H9 (cell line): ENCODE results near the gene PPP1R1B. TPM values are rescaled to one million over a fixed set of nuclear protein-coding genes. Genes with fewer than 3 reads are reported as not detected.

Experiments
- DNase-seq: peaks from one replicate; pipeline ENCODE4 v3.0.0-alpha.2; 2017
- H2AFZ ChIP-seq: one replicate; pipeline ENCODE4 v1.6.1; 2013; ENCODE audit warnings: mild to moderate bottlenecking, low read length, control low read depth, moderate library complexity
- H2AK5ac ChIP-seq: 2 replicates; pipeline ENCODE4 v1.6.1; 2013; ENCODE audit warnings: low read length, control low read depth, mixed read lengths; ENCODE audit not compliant: insufficient read length
- H2BK120ac ChIP-seq: one replicate; pipeline ENCODE4 v1.6.1; 2013; ENCODE audit warnings: low read depth, mild to moderate bottlenecking, low read length, control low read depth, inconsistent platforms; ENCODE audit not compliant: poor library complexity, severe bottlenecking
- H2BK12ac ChIP-seq: 2 replicates; pipeline ENCODE4 v1.6.1; 2013; ENCODE audit warnings: low read length, control low read depth, mixed read lengths, low read depth; ENCODE audit not compliant: insufficient read length
- H2BK15ac ChIP-seq: 2 replicates; pipeline ENCODE4 v1.6.1; 2013; ENCODE audit warnings: low read depth, low read length, control low read depth
- H2BK20ac ChIP-seq: one replicate; pipeline ENCODE4 v1.6.1; 2013; ENCODE audit warnings: low read depth, mild to moderate bottlenecking, low read length, control low read depth, inconsistent platforms; ENCODE audit not compliant: poor library complexity, severe bottlenecking
- H2BK5ac ChIP-seq: 2 replicates; pipeline ENCODE4 v1.6.1; 2013; ENCODE audit warnings: low read length, control low read depth, mixed read lengths; ENCODE audit not compliant: insufficient read length
- H3K14ac ChIP-seq: 2 replicates; pipeline ENCODE4 v1.6.1; 2013; ENCODE audit warnings: low read length, control low read depth; ENCODE audit not compliant: insufficient read depth
- H3K18ac ChIP-seq: 2 replicates; pipeline ENCODE4 v1.6.1; 2013; ENCODE audit warnings: low read depth, mild to moderate bottlenecking, mixed read lengths, low read length, control low read depth; ENCODE audit not compliant: insufficient read length
- H3K23ac ChIP-seq: 2 replicates; pipeline ENCODE4 v1.6.1; 2013; ENCODE audit warnings: low read length, control low read depth, mixed read lengths, low read depth; ENCODE audit not compliant: insufficient read length
- H3K23me2 ChIP-seq: 2 replicates; pipeline ENCODE4 v1.6.1; 2013; ENCODE audit warnings: low read depth, mild to moderate bottlenecking, mixed read lengths, low read length, control low read depth; ENCODE audit not compliant: insufficient read length, poor library complexity, severe bottlenecking
- H3K27ac ChIP-seq: 2 replicates; pipeline ENCODE4 v1.5.1; 2013; ENCODE audit warnings: low read length, control low read depth, mixed read lengths, low read depth; ENCODE audit not compliant: insufficient read length
- H3K27me3 ChIP-seq: 2 replicates; pipeline ENCODE4 v1.6.1; 2013; ENCODE audit warnings: low read length, control low read depth, inconsistent platforms; ENCODE audit not compliant: insufficient read depth
- H3K4ac ChIP-seq: 2 replicates; pipeline ENCODE4 v1.6.1; 2013; ENCODE audit warnings: low read depth, mild to moderate bottlenecking, control low read depth, inconsistent platforms, low read length, moderate library complexity
- H3K4me1 ChIP-seq: 2 replicates; pipeline ENCODE4 v1.6.1; 2013; ENCODE audit warnings: low read length, control low read depth, inconsistent platforms; ENCODE audit not compliant: insufficient read depth
- H3K4me2 ChIP-seq: 2 replicates; pipeline ENCODE4 v1.6.1; 2013; ENCODE audit warnings: low read length, control low read depth, mixed read lengths; ENCODE audit not compliant: insufficient read length, insufficient read depth
- H3K56ac ChIP-seq: 2 replicates; pipeline ENCODE4 v1.6.1; 2013; ENCODE audit warnings: low read depth, mild to moderate bottlenecking, mixed read lengths, low read length, control low read depth; ENCODE audit not compliant: insufficient read length
- H3K79me1 ChIP-seq: 2 replicates; pipeline ENCODE4 v1.6.1; 2013; ENCODE audit warnings: low read depth, mild to moderate bottlenecking, moderate library complexity, low read length, control low read depth, inconsistent platforms; ENCODE audit not compliant: insufficient read depth, poor library complexity, severe bottlenecking
- H3K79me2 ChIP-seq: 2 replicates; pipeline ENCODE4 v1.6.1; 2013; ENCODE audit warnings: low read length, control low read depth, inconsistent platforms; ENCODE audit not compliant: insufficient read depth
- H3K9ac ChIP-seq: 2 replicates; pipeline ENCODE4 v1.6.1; 2013; ENCODE audit warnings: low read length, control low read depth, mixed read lengths; ENCODE audit not compliant: insufficient read length; ENCODE audit errors: extremely low read depth
- H3K9me3 ChIP-seq: one replicate; pipeline ENCODE4 v1.6.1; 2013; ENCODE audit warnings: low read depth, low read length, inconsistent platforms; ENCODE audit not compliant: control insufficient read depth
- H3T11ph ChIP-seq: one replicate; pipeline ENCODE4 v1.6.1; 2013; ENCODE audit warnings: mild to moderate bottlenecking, low read length, control low read depth, inconsistent platforms
- H4K20me1 ChIP-seq: one replicate; pipeline ENCODE4 v1.6.1; 2013; ENCODE audit not compliant: control insufficient read depth, insufficient read length, insufficient read depth
- H4K5ac ChIP-seq: 2 replicates; pipeline ENCODE4 v1.6.1; 2013; ENCODE audit warnings: low read depth, mild to moderate bottlenecking, mixed read lengths, low read length, control low read depth; ENCODE audit not compliant: insufficient read length
- H4K8ac ChIP-seq: replicated peaks from 2 replicates; pipeline ENCODE4 v1.6.1; 2013; ENCODE audit warnings: low read length, control low read depth, mixed read lengths, low read depth; ENCODE audit not compliant: insufficient read length
- H4K91ac ChIP-seq: 2 replicates; pipeline ENCODE4 v1.6.1; 2013; ENCODE audit warnings: low read depth, mild to moderate bottlenecking, moderate library complexity, mixed read lengths, low read length, control low read depth; ENCODE audit not compliant: insufficient read length
- H3K27ac Mint-ChIP-seq, 3 experiments: 2 replicates in 2 of 3; 3 replicates in 1 of 3; pipeline ENCODE4 v1.8.0; 2020 to 2021; ENCODE audit warnings: mixed read lengths in 3 of 3, mild to moderate bottlenecking in 1 of 3, moderate library complexity in 1 of 3
- H3K27me3 Mint-ChIP-seq: 2 replicates; pipeline ENCODE4 v1.8.0; 2021; ENCODE audit warnings: low read depth, mild to moderate bottlenecking, moderate library complexity, mixed read lengths
- H3K36me3 Mint-ChIP-seq, 3 experiments: 2 replicates in 2 of 3; 3 replicates in 1 of 3; pipeline ENCODE4 v1.8.0; 2020 to 2021; ENCODE audit warnings: low read depth in 3 of 3, mixed read lengths in 3 of 3; ENCODE audit not compliant: insufficient read depth in 1 of 3
- H3K4me1 Mint-ChIP-seq, 2 experiments: 2 replicates each; pipeline ENCODE4 v1.8.0; 2020; ENCODE audit warnings: mixed read lengths in 2 of 2
- H3K4me3 Mint-ChIP-seq, 2 experiments: 2 replicates in 1 of 2; 3 replicates in 1 of 2; pipeline ENCODE4 v1.8.0; 2020 to 2021; ENCODE audit warnings: mild to moderate bottlenecking in 2 of 2, mixed read lengths in 2 of 2, moderate library complexity in 1 of 2
- H3K9me3 Mint-ChIP-seq, 2 experiments: 2 replicates in 1 of 2; 3 replicates in 1 of 2; pipeline ENCODE4 v1.8.0; 2020; ENCODE audit warnings: mild to moderate bottlenecking in 2 of 2, mixed read lengths in 2 of 2, moderate library complexity in 1 of 2
- CTCF ChIP-seq: fragments of 200-600 bp; sonication (generic); conservative IDR thresholded peaks from 3 replicates; pipeline ENCODE4 v1.8.0; 2021; ENCODE audit warnings: antibody characterized with exemption, mild to moderate bottlenecking
- WGBS: extraction: QIAGEN DNeasy Blood & Tissue Kit; methylation state at CpG from one replicate; pipeline ENCODE4 v1.1.7; 2013; ENCODE audit warnings: missing lambda C conversion rate, low lambda C conversion rate, mixed read lengths; ENCODE audit not compliant: insufficient read length; ENCODE audit errors: extremely low coverage; 5-methylcytosine and 5-hydroxymethylcytosine counted together
- total RNA-seq: library from RNA; stranded (reverse); gene quantifications from 2 replicates; pipeline ENCODE4 v1.2.1, GENCODE V29; 2021

The PPP1R1B gene
- total RNA-seq, 1 experiment from 2014 or later: 15.5 TPM

DNA sequence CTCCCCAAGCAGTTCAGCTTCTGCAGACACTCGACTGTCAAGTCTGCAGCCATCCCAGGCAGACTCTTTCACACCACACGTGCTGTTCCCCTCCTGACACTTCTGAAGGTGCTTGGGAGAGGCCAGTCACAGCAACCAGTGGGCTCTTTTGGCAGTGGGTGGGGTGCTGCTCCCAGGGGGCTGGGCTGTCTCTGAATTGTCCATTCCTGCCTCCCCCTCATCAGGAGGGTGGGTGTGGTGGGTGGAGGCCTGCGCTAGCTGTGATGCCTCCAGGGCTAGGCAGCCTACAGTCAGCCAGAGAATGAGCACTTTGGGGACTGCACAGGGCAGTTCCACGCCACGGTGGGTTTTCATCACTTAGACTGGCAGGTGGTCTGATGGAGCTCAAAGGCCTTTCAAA is 20.5 kb downstream of the PPP1R1B start:
- no peaks in the 10 kb centered on the region for H4K20me1 ChIP-seq
- no CpG with 5 or more reads among the region's 5 CpGs for WGBS
- DNase-seq: no peak
- H2AK5ac ChIP-seq: no peak overlapping the region
- no peak overlapping the region for H2BK5ac ChIP-seq
- no peak overlapping the region for H2BK15ac ChIP-seq
- H2BK20ac ChIP-seq: no peak overlapping the region
- H3K14ac ChIP-seq: no peak overlapping the region
- H2BK120ac ChIP-seq: no peak overlapping the region
- Mint-ChIP-seq H3K27me3 (no peaks in the 10 kb centered on the region; the same call in 1 of the 2 replicates), H3K27ac (no peak overlapping the region), H3K36me3 (peaks cover 0 to 6% (median 0%) of the 10 kb centered on the region in 3 experiments; a peak in 5 of 7 replicates), H3K4me3 (no peak overlapping the region), H3K4me1 (peaks cover 46 to 61% of the 10 kb centered on the region in 2 experiments), H3K9me3 (no peaks in the 10 kb centered on the region)
- H4K91ac ChIP-seq: no peak overlapping the region
- TF ChIP-seq CTCF: no peak
- no peak overlapping the region for H3K4me2 ChIP-seq
- H3K27me3 ChIP-seq: no peaks in the 10 kb centered on the region
- H4K5ac ChIP-seq: no peak overlapping the region
- H3K79me2 ChIP-seq: no peaks in the 10 kb centered on the region; the same call in 1 of the 2 replicates
- H2BK12ac ChIP-seq: no peak overlapping the region
- no peaks in the 10 kb centered on the region for H3K9me3 ChIP-seq
- no peak overlapping the region for H3K23ac ChIP-seq
- no peak overlapping the region for H3K9ac ChIP-seq
- peaks cover 3% of the 10 kb centered on the region for H3K23me2 ChIP-seq
- no peak overlapping the region for H2AFZ ChIP-seq
- peaks cover 5% of the 10 kb centered on the region; the same call in 1 of the 2 replicates for H3K4me1 ChIP-seq
- no peaks in the 10 kb centered on the region for H3K79me1 ChIP-seq
- no peak overlapping the region for H3K56ac ChIP-seq
- H3K4ac ChIP-seq: no peak overlapping the region
- no peak overlapping the region for H4K8ac ChIP-seq
- H3T11ph ChIP-seq: no peak overlapping the region
- H3K18ac ChIP-seq: no peak overlapping the region
- no peak overlapping the region for H3K27ac ChIP-seq
